HG03066 (cell line): ENCODE results near the gene ANGPT4.
"Not testable (repeated sequence)": the region's sequence is repeated elsewhere in the genome, so short reads cannot be mapped to it uniquely, and the experiment has no call there.

Experiments used
- ATAC-seq: cut with Tn5 transposase; IDR thresholded peaks from one replicate; pipeline ENCODE4 v1.9.1; 2021; ENCODE audit warnings: low read depth; ENCODE audit not compliant: unreplicated experiment

ANGPT4 gene

GRCh38 chr20:829551-829950, 86.6 kb downstream of the ANGPT4 start:
- no peak for ATAC-seq

GRCh38 chr20:828987-829386, 87.1 kb downstream of the ANGPT4 start:
- ATAC-seq: no peak

- not testable (repeated sequence) for ATAC-seq
These were observed 88.2 kb downstream of the ANGPT4 start for GRCh38 chr20:827981-828380.

GRCh38 chr20:826695-827323, 89.3 kb downstream of the ANGPT4 start:
- no peak for ATAC-seq

GRCh38 chr20:825710-826421, 90.3 kb downstream of the ANGPT4 start:
- no peak for ATAC-seq

DNA sequence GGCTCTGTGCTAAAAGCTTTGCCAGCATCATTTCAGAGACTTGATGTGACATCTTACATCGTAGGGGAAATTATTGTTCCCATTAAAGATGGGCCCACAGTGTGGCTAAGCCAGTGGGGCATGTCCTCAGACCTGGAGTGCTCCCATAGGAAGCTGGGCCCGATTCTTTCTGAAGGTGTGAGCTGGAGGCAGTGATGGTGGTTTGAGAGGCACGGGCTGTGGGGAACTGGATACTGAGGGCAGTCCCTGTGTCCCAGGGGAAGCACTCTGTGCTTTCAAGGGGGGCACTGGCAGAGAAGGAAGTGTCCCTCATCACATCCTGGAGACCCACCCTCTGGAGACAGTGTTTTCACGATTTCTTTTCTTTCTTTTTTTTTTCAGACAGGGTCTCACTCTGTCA, 91.2 kb downstream of the ANGPT4 start:
- no peak for ATAC-seq

- no peak for ATAC-seq
These were observed 91.6 kb downstream of the ANGPT4 start for GRCh38 chr20:824490-824889.

DNA sequence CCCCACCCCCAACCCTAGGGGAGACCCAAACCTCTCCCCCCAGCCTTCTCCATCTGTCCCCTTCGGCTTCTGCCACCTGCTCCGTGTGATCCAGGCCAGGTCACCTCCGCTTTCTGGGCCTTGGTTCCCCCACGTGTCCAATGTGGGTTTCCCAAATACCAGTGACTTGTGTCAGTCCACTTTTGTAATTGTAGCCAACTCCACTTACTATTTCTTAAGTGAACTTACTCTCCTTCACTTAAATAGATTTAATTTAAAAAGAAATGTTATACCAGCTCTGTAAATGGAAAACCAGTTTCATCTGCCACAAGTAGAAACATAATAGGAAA, 92.6 kb downstream of the ANGPT4 start:
- ATAC-seq: no peak

DNA sequence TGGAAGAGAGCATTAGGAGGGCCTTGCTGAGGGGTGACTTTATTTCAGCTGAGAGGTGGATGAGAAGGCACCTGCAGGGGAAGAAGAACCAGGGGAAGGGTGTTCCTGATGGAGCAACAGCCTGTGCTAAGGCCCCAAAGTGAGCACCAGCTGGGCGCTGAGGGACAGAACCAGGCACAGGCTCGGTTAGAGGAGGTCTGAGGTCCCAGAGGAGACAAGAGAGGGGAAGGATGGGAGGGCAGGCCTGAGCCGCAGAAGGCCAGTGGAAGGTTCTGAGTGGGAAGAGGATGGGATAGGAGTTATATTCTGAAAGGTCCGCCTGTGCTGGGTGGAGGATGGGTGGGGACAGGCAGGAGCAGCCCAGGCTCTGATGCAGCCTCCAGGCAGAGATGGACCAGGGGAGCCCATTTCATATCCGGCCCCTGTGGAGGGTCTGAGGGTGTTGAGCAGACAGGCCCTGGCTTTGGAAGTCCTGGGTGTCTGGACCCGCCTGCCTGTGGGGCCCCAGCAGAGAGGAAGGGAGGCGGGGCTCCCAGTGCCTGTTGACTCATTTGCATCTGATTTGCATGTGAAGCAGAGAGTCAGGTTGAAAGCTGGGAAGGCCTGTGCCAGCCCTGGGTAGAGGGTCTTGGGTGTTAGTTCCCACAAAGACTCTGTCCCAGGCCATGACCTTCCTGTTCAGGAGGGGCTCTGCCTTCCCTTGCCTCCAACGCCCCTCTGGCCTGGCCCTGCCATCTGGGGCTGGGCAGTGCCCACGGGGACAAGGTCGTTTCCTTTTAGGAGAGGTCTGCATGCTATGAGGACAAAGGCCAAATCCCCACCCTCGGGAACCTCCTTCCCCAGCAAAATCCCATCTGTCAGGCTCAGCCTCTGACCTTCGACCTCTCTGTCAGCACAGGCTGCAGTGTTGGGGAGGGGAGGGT, 93.2 kb downstream of the ANGPT4 start:
- ATAC-seq: no peak

DNA sequence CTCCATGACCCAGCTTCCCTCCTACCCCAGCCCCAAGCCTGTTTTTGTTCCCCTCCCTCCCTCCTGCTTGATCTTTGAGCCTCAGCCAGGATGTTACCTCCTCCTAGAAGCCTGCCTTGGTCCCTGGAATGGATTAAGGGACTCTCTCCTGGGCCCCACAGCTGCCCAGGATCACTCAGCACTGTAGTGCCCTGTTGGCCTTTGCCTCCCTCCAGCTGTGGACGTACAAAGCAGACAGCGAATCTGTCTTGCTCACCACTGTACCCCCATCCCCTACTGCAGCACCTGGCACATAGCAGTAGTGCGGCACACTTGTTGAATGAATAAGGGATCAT, 94.4 kb downstream of the ANGPT4 start:
- no peak for ATAC-seq

GRCh38 chr20:821046-821730, 94.9 kb downstream of the ANGPT4 start:
- no peak for ATAC-seq

DNA sequence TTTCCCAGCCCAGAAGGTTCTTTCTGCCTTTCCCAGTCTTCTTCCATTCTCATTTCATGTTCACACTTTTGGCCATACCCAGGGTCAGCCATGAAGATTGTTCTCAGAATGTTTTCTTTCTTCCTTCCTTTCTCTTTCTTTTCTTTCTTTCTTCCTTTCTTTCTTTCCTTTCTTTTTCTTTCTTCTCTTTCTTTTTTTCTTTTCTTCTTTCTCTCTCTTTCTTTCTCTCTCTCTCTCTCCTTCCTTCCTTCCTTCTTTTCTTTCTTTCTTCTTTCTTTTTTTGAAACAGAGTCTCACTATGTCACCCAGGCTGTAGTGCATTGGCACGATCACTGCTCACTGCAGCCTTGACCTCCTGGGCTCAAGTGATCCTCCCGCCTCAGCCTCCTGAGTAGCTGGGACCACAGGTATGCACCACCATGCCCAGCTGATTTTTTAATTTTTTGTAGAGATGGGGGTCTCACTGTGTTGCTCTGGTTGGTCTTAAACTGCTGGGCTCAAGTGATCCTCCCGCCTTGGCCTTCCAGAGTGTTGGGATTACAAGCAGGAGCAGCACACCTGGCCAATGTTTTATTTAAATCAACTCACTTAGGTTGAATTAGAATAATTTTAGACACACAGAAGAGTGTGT, 95.7 kb downstream of the ANGPT4 start:
- no peak for ATAC-seq
